22Rv1 (cell line): ENCODE results near the gene KCNF1.

ENCODE experiments used
- CTCF ChIP-seq: fragments of 450-650 bp; IDR thresholded peaks from 2 replicates; pipeline ENCODE4 v1.5.1; 2017; ENCODE audit warnings: mild to moderate bottlenecking
- ZFX ChIP-seq: fragments of 450-650 bp; IDR thresholded peaks from 2 replicates; pipeline ENCODE4 v1.6.1; 2017; ENCODE audit warnings: antibody characterized with exemption, borderline replicate concordance

GRCh38 chr2:10931710-10932255, 20.0 kb downstream of the KCNF1 start:
- TF ChIP-seq CTCF = no peak
- TF ChIP-seq ZFX = no peak
